ACHN (cell line): ENCODE results near the gene NBAS.
A peak's percentile ranks its signal among the peaks of the same experiment; 100 is the strongest.

Source experiments
- DNase-seq: peaks from one replicate; pipeline ENCODE4 v3.0.0-alpha.2; 2015
- in situ Hi-C: cut with HindIII; loops from 2 replicates; pipeline ENCODE4 v1.10.0; 2017; ENCODE audit warnings: low sequenced_read_pairs, low pct_ligation_motif_present, low pct_unique_long_range_greater_than_20kb

The NBAS gene

DNA sequence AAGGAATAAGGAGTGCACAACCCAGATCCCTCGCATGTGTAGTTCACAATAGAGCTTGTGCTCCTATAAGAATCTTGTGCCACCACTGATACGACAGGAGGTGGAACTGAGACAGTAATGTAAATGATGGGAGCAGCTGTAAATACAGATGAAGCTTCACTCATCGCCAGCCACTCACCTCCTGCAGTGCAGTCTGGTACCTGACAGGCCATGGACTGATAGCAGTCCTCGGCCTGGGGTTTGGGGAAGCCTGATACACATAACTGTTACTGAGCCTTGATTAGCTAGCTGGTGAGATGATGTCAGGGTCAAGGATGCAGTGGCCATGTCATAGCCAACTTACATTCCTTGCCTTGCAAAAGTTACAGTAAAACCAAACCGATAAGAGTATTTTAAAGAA lies 376.6 kb downstream of the NBAS start:
- in situ Hi-C loops = no loop called here
- DNase-seq = no peak

DNA sequence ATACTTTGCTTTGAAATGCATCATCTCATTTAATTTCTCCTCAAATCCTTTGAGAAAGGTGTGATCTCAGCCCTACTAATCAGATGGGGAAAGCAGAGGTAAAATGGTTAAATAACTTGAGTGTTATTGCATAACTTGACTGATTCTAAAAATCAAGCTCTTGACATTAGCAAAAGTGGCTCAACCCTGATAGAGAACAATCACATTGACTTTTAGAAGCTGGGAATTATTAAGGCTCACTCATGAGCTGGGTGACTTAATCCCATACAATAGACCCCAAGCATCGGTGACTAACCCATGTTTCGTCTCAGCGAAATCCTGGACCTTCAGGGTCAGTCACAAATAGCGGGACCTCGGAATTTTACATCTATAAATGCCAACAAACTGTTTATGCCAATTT lies 378.9 kb downstream of the NBAS start:
- in situ Hi-C loops = no loop called here

DNA sequence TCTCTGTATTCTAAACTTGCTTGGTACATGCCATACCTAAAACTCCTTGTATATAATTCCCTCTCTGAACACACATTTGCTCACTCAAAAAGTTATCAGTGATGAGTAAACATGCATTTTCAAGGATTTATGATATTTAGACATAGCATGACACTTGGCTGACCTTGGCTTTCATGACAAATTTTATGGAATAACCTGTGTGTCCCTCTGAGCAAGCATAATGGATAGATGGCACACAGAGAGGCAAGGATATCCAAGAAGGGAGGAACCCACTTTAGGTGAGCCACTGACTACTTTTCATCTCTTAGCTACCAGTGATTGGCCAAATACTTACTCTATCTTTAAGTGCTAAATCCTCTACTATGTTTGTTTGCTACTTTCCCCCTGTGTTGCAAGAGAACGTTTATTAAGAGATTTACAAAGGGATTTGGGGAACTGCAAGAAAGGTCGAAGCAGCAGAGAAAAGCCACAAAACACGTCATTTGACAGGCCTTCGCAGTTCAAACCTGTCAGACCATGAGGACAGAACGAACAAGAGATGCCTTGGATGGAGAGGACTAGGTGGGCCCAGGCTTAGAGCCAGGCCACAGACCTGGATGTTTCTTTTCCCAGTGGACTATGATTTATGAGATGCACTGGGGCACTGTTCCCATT lies 379.9 kb downstream of the NBAS start:
- in situ Hi-C loops = no loop called here

More for the DNA sequence above, 378.9 kb downstream of the NBAS start:
- no peak for DNase-seq

DNA sequence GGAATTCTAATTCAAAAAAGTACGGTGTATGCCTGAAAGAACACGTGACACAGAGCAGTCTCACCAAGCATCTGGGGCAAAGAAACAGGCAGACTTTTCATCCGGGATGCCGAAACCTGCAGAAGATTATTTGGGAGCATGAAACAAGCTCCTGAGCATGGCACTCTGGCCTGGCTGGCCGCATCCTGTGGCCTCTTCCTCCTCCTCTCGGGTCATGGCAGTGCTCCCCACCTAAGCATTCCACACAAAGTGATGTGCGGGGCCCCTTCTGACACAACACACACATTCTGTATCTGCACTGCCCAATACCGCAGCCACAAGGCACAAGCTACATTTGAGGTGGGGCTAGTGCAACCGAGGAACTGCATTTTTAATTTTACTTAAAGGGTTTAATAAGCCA lies 380.8 kb downstream of the NBAS start:
- DNase-seq = no peak
- in situ Hi-C loops = no loop called here

More for the DNA sequence above, 379.9 kb downstream of the NBAS start:
- DNase-seq = no peak

DNA sequence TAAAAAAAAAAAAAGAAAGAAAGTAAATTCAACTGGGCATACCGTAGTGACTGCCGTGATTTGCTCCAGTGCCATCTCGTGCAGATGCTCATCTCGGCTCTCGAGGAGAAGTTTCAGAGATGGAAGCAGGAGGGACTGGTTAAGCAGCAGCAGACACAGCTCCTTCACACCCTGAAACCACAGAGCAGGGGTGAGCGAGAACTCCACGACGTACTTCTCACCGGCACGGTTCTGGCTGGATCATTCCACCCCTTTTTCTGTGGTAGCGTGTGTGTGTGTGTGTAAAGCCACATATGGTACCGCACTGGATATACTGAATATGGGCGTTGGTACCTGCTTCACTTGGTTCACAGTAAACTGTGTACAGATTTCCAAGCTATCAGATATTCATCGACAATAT lies 382.2 kb downstream of the NBAS start:
- in situ Hi-C loops = no loop called here
- no peak for DNase-seq

DNA sequence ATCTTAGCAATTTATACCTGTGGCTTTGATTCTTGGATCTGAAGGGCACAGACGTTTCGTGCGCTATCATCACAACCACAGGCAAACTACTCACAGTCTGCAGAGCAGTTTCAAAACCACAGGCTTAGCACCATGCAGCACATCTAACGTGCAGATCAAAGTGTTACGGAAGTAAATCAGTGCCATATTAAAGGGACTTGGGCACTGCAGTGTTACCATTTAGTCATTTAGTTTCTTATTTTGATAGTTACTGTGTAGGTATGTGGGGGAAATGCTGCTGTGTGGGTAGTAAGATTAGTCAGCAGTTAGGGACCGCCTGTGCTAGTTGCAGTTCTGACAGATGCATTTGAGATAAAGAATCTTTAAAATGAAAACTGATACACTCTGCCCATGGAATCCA lies 384.0 kb downstream of the NBAS start:
- in situ Hi-C loops = no loop called here

DNA sequence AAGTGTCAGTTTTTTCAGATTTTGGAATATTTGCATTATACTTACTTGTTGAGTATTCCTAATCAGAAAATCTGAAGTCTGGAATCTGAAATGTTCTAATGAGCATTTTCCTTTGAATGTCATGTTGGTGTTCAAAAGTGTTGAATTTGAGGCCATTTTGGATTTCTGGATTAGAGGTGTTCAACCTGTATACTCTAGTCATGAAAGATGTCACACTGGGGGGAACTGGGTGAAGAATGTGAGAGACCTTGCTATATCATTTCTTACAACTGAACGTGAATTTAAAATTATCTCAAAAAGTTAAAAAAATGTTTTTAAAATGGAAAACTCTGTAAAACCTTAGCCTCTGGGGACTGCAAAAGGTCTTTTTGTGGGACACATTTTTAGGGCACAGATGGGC lies 384.5 kb downstream of the NBAS start:
- in situ Hi-C loops = no loop called here
- no peak for DNase-seq

More for the DNA sequence above, 384.0 kb downstream of the NBAS start:
- DNase-seq = no peak

DNA sequence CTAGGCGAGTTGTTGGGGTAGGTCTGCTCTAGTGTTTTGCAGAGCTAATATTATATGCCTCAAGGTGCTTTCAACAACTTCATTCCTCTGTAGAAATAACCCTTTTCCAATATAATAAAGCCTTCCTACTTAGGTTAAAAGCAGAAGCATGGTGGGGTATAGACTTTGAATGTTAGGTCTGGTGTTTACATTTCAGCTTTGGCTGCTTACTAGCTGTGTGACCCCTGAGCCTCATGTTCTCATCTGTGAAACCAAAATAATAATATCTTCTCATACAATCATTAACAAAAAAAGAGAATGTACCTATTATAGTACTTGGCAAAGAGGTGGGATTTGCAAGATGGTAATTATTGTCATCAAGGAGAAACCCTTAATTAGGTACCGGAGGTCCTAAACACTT lies 386.6 kb downstream of the NBAS start:
- in situ Hi-C loops = no loop called here
- no peak for DNase-seq

DNA sequence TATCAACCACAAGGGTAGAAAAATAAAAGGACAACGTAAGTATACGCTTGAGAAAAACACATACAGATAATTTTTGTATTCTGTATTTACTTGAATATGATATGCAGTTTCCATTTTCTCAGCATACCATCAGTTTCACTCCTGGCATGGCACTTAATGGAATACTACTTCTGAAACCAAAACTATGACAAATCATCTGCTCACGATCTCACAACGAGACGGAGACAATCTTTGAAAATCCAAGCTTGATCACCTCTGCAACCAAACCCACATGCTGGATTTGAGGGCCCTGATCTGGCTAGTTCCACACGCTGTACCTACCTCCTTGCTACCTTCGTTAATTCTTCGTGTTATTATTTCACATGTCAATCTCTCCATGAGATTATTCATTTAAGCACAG lies 387.6 kb downstream of the NBAS start:
- in situ Hi-C loops = no loop called here

DNA sequence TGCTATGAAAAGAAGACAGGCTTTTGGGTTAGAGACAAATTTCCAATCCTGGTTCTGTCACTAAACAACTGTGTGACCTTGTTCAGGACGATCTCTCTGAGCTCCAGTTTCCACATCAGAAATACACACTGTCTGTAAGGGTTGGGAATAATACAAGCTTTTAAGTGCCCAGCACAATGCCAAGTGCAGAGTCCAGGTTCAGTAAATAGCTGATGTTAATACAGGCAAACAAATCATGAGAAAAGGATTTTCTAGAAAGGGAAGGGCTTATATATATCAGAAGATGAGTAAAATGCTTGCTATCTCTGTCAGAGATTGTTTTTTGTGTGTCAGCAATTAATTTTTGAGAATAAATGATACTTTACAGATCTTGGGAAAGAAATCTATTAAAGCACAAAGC lies 388.3 kb downstream of the NBAS start:
- no peak for DNase-seq
- in situ Hi-C loops = no loop called here

More for the DNA sequence above, 387.6 kb downstream of the NBAS start:
- no peak for DNase-seq

DNA sequence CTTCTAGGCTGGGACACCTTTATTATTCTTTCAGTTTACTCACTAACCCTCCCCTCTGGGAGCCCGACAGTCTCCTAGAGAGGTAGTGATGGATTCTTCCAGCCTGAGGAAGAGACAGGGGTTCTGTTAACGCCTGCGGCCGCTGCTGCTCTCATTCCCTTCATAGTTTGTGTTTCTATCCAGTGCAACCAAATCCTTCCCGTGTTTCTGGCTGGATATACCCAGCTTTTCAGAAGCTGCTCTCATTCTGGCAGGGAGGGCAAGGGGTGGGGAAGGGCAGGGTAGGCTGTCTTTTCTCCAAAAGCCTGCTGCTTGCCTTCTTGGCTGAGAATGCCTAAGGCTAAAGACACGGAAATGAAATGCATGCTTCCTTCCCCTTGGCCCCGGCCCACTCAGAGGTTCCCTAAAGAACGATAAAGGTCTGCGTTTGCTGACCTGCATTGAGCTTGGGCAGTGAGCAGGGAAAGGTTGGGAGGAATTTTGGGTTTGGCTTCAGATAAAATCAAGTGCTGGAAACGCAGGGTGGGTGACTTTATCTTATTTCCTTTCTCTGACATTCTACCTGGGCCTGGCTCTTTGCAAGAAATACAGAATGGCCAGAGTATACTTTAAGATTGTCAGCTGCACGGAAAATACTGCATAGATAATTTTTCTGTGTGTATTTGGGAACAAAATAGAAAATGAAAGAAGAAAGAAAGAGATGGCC lies 390.9 kb downstream of the NBAS start:
- DNase-seq = no peak
- in situ Hi-C loops = no loop called here

DNA sequence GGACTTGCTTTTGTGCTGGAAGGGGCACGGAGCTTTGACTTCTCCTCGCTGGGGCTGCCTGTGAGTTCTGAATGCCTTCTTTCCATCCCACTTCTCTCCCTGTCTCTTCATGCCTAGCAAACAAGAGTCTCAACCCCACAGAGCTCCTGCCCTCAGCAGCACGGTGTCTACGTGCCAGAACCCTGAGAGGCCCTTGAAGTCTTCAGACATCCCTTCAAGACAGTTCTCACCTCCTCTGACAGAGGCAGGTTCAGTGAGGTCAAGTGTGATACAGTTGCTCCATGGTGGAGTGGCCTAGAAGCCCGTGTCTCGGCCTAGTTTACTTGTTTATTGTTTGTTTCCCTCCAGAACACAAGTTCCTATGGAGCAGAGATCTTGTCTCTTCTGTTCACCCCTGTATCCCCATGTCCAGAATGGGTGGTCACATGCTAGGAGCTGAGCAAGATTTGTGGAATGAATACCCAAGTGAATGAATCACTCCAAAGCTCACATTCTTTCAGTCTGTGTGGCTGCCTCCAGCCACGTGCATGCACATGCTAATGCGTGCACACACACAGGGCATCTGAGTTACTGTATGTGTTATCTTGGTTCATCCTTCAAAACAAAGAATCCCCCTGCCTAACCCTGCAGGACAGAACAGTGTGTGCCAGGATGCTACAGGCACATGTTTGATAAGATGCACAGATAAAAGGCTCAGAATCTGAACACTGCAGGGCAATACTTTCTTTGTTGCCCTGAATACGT lies 391.6 kb downstream of the NBAS start:
- DNase-seq = peak; percentile 96
- in situ Hi-C loops = no loop called here

DNA sequence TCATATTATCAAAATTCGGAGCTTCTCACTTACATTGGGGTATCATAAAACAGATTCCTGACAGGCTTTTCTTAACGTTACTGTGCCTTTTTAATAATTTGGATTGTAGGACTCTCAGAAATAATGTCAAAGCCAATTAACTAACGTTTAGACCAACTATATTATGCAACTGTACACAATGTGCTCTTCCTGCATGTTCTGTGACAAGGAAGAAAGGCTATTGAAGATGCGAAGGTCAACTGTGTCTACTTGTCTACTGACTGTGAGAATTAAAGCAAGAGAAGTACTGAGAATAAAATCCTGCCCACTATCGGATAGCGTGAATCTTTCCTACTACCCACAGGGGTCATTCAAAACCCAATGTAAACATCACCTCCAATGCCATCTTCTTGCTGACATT lies 393.0 kb downstream of the NBAS start:
- no peak for DNase-seq
- in situ Hi-C loops = no loop called here

DNA sequence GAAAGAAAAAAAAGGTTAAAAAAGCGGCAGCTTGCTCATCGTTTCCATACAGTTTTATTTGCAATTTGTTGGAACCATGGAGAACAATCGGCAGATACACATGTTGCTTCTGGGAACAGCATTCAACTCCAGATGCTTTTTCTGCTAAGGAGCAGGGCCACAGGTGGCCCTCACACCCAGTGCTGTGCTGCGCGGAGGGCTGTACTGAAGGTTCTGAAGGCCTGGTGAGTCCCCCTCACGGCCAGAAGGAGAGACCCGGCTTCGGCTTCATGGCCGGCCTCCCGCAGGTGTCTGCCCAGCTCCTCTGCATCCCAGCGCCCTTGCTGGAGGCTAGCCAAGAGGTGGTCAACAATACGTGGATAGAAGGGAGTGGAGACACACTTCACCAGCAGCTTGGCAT lies 394.3 kb downstream of the NBAS start:
- DNase-seq = no peak

DNA sequence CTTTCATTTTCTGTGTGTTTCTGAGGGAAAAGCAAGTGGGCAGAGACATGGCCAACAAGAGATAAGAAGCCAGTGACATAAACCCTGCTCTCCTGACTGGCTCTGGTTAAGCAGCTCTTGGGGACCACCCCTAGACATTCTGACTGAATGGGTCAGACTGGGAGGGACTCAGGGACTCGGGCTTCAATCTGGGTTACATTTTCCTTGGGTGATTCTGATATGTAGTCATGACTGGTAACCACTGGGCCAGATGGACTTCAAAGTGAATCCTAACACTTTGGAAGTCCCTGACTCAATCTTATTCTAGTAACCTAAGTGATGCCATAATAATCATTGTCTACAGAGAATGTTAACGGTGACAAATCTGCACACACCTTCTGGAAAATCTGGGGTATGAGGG lies 397.8 kb downstream of the NBAS start:
- no peak for DNase-seq
- in situ Hi-C loops = no loop called here

More for the DNA sequence above, 394.3 kb downstream of the NBAS start:
- in situ Hi-C loops = no loop called here

DNA sequence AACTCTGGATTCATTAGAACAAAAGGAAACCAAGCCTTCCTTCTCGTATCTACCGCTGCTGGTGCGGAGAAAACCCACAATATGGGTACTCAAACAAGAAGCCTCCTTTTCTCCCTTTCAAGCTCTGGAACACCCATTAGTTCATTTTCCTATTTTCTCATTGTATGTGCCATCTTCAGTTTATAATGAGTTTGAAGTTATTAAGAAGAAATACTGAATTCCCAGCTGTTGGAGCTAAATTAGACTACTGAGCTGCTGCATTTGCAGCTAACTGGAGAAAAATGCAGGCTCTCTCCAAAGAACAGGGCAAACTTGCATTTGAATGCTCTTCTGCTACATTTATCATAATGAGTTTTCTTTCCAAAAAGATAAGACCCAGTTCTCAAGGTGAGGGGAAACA lies 398.5 kb downstream of the NBAS start:
- no peak for DNase-seq
- in situ Hi-C loops = no loop called here

DNA sequence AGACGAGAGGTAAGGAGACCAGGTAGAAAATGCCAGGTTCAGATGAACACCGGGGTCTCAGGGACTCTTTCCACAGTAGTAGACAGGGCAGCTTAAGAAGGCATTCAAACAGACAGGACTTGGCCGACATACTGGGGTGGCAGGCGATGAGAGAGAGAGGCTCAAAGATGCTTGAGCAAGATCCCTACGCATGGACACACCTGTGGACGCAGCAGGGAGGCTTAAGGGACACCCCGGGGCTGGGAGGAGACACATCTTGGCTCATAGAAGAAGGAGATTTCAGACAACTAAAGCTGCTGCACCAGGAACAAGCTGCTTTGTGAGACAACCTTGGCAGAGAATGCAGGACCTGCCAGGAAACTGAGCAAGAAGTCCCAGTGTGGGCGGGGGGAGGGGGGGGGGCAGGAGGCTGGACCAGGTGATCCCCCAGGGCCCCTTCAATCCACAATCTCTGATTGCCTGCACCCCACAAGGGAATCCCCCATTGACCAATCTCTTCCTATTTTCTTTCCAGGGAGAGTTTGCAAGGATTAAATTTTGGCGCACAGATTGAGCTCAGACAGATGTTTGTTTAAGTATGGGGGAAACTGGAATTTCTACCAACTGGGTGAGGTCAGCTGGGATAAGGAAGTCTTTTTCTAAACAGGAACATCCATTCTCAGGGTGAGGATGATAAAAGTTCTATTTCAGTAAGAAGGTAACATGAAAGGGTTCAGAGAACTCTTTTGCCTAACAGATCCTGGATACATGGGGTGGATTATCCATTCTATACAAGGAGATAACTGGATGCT lies 400.7 kb downstream of the NBAS start:
- in situ Hi-C loops = no loop called here
- DNase-seq = no peak

DNA sequence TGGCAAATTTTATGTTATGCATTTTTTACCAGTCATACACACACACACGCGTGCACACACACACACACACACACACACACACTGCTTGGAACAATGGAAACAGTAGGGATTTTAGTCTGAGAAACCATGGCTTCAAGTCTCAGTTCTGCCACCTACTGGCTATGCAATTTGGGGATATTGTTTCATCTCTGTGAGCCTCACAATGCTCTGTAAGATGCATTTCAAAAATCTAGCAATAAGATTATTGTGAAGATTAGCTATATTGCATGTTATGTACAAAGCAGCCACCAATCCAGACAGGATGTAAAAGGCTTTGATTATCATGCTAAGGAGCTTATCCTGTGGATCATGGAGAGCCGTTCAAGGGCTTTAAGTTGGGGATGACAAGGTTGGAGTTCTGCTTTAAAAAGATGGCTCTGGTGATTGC lies 401.4 kb downstream of the NBAS start:
- in situ Hi-C loops = no loop called here
- peak; percentile 49 for DNase-seq

DNA sequence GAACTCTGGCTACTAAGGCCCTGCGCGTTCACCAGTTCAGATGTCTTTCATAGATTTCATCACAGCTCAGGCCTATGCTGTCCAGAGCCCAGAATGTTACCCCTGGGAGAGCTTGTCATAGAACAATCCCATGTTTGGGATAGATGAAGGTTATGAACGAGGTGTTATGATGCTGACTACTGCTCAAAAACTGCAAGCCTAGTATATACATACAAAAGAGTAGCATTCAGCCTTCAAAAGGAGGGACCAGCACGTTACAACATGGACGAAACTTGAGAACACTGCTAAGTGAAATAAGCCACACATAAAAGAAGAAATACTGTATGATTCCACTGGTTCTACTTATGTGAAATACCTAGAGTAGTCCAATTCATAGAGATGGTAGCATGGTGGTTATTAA lies 401.9 kb downstream of the NBAS start:
- in situ Hi-C loops = no loop called here
- no peak for DNase-seq
